Measurements from ENCODE around the gene ABCA1. TPM values are rescaled to one million over a fixed set of nuclear protein-coding genes. Genes with fewer than 3 reads are reported as not detected.

The ABCA1 gene
- total RNA-seq, 1 experiment from 2014 or later, result 0.69 TPM

DNA sequence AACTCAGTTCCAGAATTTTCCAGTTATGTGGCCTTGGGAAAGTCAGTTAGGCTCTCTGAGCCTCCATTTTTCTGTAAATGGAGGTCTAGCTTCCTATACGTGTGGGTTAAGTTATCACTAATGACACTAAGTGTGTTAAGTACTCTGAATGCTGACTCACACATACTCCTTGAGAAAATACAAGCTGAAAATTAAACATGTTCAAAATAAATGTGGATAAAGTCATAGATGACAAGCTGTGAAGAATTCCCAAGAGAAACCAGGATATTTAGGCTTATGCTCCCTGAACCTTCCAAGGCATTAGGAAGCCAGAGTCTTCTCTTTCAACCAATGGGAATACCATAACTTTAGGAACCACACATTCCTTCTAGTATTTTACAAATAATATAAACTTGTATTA, 58.1 kb downstream of the ABCA1 start:
- Histone ChIP-seq H3K36me3 (ENCODE audit: insufficient read depth, low read length, poor library complexity, severe bottlenecking) (no peaks in the 10 kb centered on the region), H3K27ac (ENCODE audit: low read depth, low read length, poor library complexity, severe bottlenecking) (no peak overlapping the region), H3K4me1 (ENCODE audit: insufficient read depth, low read length, poor library complexity, severe bottlenecking) (peaks cover 20% of the 10 kb centered on the region), H3K9me3 (ENCODE audit: low read depth, low read length, poor library complexity, severe bottlenecking) (no peaks in the 10 kb centered on the region), H3K4me3 (ENCODE audit: low read depth, low read length, poor library complexity, severe bottlenecking) (no peak overlapping the region), H3K27me3 (replicated peaks; ENCODE audit: insufficient read depth, low read depth, low read length, poor library complexity) (no peaks in the 10 kb centered on the region)
- intact Hi-C loops (cut with micrococcal nuclease; ENCODE audit: unreplicated experiment), result no loop called here
- TF ChIP-seq, protein P1, sequence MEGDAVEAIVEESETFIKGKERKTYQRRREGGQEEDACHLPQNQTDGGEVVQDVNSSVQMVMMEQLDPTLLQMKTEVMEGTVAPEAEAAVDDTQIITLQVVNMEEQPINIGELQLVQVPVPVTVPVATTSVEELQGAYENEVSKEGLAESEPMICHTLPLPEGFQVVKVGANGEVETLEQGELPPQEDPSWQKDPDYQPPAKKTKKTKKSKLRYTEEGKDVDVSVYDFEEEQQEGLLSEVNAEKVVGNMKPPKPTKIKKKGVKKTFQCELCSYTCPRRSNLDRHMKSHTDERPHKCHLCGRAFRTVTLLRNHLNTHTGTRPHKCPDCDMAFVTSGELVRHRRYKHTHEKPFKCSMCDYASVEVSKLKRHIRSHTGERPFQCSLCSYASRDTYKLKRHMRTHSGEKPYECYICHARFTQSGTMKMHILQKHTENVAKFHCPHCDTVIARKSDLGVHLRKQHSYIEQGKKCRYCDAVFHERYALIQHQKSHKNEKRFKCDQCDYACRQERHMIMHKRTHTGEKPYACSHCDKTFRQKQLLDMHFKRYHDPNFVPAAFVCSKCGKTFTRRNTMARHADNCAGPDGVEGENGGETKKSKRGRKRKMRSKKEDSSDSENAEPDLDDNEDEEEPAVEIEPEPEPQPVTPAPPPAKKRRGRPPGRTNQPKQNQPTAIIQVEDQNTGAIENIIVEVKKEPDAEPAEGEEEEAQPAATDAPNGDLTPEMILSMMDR (conservative IDR thresholded peaks at IDR 0.05; ENCODE audit: low read depth, low read length), result no peak
- TF ChIP-seq EZH2 (IDR thresholded peaks at IDR 0.05; ENCODE audit: borderline replicate concordance, low read depth, low read length, poor library complexity, severe bottlenecking), result no peak
- no peak for DNase-seq (ENCODE audit: low spot score)
- POLR2A ChIA-PET (ENCODE audit: low non-redundant PET), result interaction anchor here (0.6 kb wide), 1 partner anchor 774 kb away, joined by 3 read pairs; no protein-coding TSS in a partner anchor
- CTCF ChIA-PET, result no interaction called here
- BruUV-seq (replicated peaks), result no TSS peak

DNA sequence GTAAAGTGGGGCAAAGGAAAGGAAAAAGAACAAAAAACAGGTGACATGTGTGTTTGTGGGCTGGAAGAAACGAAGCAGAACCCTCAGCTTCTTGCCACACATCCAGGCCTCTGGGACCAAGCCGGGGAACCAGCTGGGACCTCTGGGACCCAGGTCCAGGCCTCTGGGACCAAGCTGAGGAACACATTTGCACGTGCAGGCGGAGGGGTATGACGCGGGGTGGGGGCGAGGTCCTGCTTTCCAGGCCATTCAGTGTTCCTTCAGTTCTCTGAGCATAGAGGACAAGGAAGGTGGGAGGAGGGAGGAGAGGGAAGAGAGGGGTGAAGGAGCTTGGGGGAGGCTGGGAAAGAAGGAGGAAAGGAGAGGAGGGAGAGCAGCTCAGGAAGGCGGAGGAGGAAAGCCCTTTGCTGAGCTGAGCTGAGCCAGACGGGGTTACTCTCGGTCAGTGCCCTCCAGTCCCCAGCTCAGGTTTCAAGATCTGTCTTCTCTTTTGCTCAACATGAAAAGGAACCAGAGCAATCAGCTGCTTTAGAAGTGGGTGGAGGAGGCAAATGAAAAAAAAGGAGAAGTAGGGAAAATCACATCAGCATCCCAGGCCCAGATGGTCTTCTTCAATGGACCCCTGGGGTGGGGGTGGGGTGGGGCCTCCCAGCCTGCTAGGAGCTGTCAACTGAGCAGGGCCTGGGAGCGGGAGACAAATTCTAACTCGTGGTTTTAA, 59.1 kb downstream of the ABCA1 start:
- DNase-seq (ENCODE audit: low spot score), result peak; percentile 89
- intact Hi-C loops (cut with micrococcal nuclease; ENCODE audit: unreplicated experiment), result no loop called here
- CTCF ChIA-PET, result no interaction called here

DNA sequence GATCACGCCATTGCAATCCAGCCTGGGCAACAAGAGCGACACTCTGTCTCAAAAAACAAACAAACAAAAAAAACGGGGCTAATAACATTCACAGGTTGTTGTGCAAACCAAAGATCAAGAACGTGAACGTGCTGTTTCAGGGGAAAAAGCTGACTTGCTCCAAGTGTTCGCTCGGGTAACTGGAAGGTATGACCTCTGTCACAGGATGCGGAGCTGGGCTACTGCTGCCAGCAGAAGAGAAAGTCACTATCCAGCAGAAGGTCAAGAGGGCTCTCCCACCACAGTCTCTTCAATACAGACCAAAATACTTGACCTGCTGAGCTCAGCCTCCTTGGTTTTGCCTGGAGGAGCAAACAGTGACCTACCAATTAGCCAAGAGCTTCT, 59.7 kb downstream of the ABCA1 start:
- Histone ChIP-seq H3K4me1 (ENCODE audit: insufficient read depth, low read length, poor library complexity, severe bottlenecking) (peaks cover 25% of the 10 kb centered on the region), H3K27ac (ENCODE audit: low read depth, low read length, poor library complexity, severe bottlenecking) (peak overlapping the region; percentile 2)
- no TSS peak for BruUV-seq (replicated peaks)

More for the DNA sequence above, 59.1 kb downstream of the ABCA1 start:
- POLR2A ChIA-PET (ENCODE audit: low non-redundant PET), result interaction anchor here (0.6 kb wide), 1 partner anchor 773 kb away, joined by 3 read pairs; no protein-coding TSS in a partner anchor
- no peaks in the 10 kb centered on the region for H3K36me3 ChIP-seq (ENCODE audit: insufficient read depth, low read length, poor library complexity, severe bottlenecking)
- TF ChIP-seq, protein P1 (conservative IDR thresholded peaks at IDR 0.05; ENCODE audit: low read depth, low read length), result no peak
- no peak for TF ChIP-seq EZH2 (IDR thresholded peaks at IDR 0.05; ENCODE audit: borderline replicate concordance, low read depth, low read length, poor library complexity, severe bottlenecking)
- no TSS peak for BruUV-seq (replicated peaks)
- H3K27ac ChIP-seq (ENCODE audit: low read depth, low read length, poor library complexity, severe bottlenecking), result peak overlapping the region; percentile 2
- no peaks in the 10 kb centered on the region for H3K9me3 ChIP-seq (ENCODE audit: low read depth, low read length, poor library complexity, severe bottlenecking)
- H3K27me3 ChIP-seq (replicated peaks; ENCODE audit: insufficient read depth, low read depth, low read length, poor library complexity), result no peaks in the 10 kb centered on the region
- H3K4me3 ChIP-seq (ENCODE audit: low read depth, low read length, poor library complexity, severe bottlenecking), result no peak overlapping the region
- H3K4me1 ChIP-seq (ENCODE audit: insufficient read depth, low read length, poor library complexity, severe bottlenecking), result peaks cover 20% of the 10 kb centered on the region

More for the DNA sequence above, 59.7 kb downstream of the ABCA1 start:
- TF ChIP-seq EZH2 (IDR thresholded peaks at IDR 0.05; ENCODE audit: borderline replicate concordance, low read depth, low read length, poor library complexity, severe bottlenecking), result no peak
- TF ChIP-seq, protein P1 (conservative IDR thresholded peaks at IDR 0.05; ENCODE audit: low read depth, low read length), result no peak
- no peaks in the 10 kb centered on the region for H3K36me3 ChIP-seq (ENCODE audit: insufficient read depth, low read length, poor library complexity, severe bottlenecking)
- no peaks in the 10 kb centered on the region for H3K9me3 ChIP-seq (ENCODE audit: low read depth, low read length, poor library complexity, severe bottlenecking)
- CTCF ChIA-PET, result no interaction called here
- no peak for DNase-seq (ENCODE audit: low spot score)
- intact Hi-C loops (cut with micrococcal nuclease; ENCODE audit: unreplicated experiment), result no loop called here
- H3K27me3 ChIP-seq (replicated peaks; ENCODE audit: insufficient read depth, low read depth, low read length, poor library complexity), result no peaks in the 10 kb centered on the region
- no peak overlapping the region for H3K4me3 ChIP-seq (ENCODE audit: low read depth, low read length, poor library complexity, severe bottlenecking)
- POLR2A ChIA-PET (ENCODE audit: low non-redundant PET), result no interaction called here
